HG02642 (cell line): ENCODE measurements around the gene HBS1L.

Experiments used
- ATAC-seq: cut with Tn5 transposase; IDR thresholded peaks from one replicate; pipeline ENCODE4 v1.9.1; 2021; ENCODE audit warnings: mild to moderate bottlenecking; ENCODE audit not compliant: unreplicated experiment, poor library complexity

The HBS1L gene

GRCh38 chr6:135004399-135004798, 50.2 kb downstream of the HBS1L start:
- no peak for ATAC-seq

- ATAC-seq, result peak; percentile 93
These were observed 51.5 kb downstream of the HBS1L start for GRCh38 chr6:135002974-135003703.

GRCh38 chr6:135002229-135002844, 52.3 kb downstream of the HBS1L start:
- no peak for ATAC-seq

- ATAC-seq, result no peak
These were observed 55.5 kb downstream of the HBS1L start for GRCh38 chr6:134999107-134999506.

GRCh38 chr6:134997133-134997995, 57.3 kb downstream of the HBS1L start:
- no peak for ATAC-seq

GRCh38 chr6:134995536-134995935, 59.1 kb downstream of the HBS1L start:
- ATAC-seq, result no peak

- no peak for ATAC-seq
These were observed 60.2 kb downstream of the HBS1L start for GRCh38 chr6:134994431-134994830.

GRCh38 chr6:134992155-134992554, 62.5 kb downstream of the HBS1L start:
- ATAC-seq, result no peak

GRCh38 chr6:134990262-134990661, 64.4 kb downstream of the HBS1L start:
- ATAC-seq, result no peak

- ATAC-seq, result no peak
These were observed 69.8 kb downstream of the HBS1L start for GRCh38 chr6:134984821-134985220.

GRCh38 chr6:134983823-134984222, 70.8 kb downstream of the HBS1L start:
- ATAC-seq, result no peak

GRCh38 chr6:134982161-134982560, 72.5 kb downstream of the HBS1L start:
- ATAC-seq, result no peak

- ATAC-seq, result no peak
These were observed 73.8 kb downstream of the HBS1L start for GRCh38 chr6:134980846-134981245.

GRCh38 chr6:134979142-134979541, 75.5 kb downstream of the HBS1L start:
- peak; percentile 79 for ATAC-seq

- no peak for ATAC-seq
These were observed 80.3 kb downstream of the HBS1L start for GRCh38 chr6:134974370-134974769.

GRCh38 chr6:134967711-134968110, 86.9 kb downstream of the HBS1L start:
- no peak for ATAC-seq

GRCh38 chr6:134964451-134965203, 90.0 kb downstream of the HBS1L start:
- ATAC-seq, result no peak

GRCh38 chr6:134962421-134962820, 92.2 kb downstream of the HBS1L start:
- ATAC-seq, result no peak

GRCh38 chr6:134961366-134961765, 93.3 kb downstream of the HBS1L start:
- no peak for ATAC-seq

GRCh38 chr6:134959603-134960002, 95.0 kb downstream of the HBS1L start:
- ATAC-seq, result no peak
